Uterus (tissue), 4 donors: ENCODE data around the gene COL4A2. TPM values are rescaled to one million over a fixed set of nuclear protein-coding genes. Genes with fewer than 3 reads are reported as not detected.
"Not testable (repeated sequence)": the region's sequence is repeated elsewhere in the genome, so short reads cannot be mapped to it uniquely, and the experiment has no call there.

Experiments
- DNase-seq, 2 donors: peaks; one replicate each; pipeline ENCODE4 v3.0.0-alpha.2; 2019 to 2020
- H3K27ac ChIP-seq, 2 donors: fragments of 200-600 bp; sonication (generic); 1 replicate in 1 of 2; 2 replicates in 1 of 2; pipeline ENCODE4 v1.5.1; 2016 to 2018
- H3K27me3 ChIP-seq, 2 donors: fragments of 200-600 bp; sonication (generic); one replicate each; pipeline ENCODE4 v1.5.1; 2018 to 2019; ENCODE audit warnings: control low read depth in 1 of 2
- H3K36me3 ChIP-seq, 2 donors: fragments of 200-600 bp; sonication (generic); one replicate each; pipeline ENCODE4 v1.5.1; 2019; ENCODE audit warnings: control low read depth in 1 of 2
- H3K4me1 ChIP-seq, 2 donors: fragments of 200-600 bp; sonication (generic); one replicate each; pipeline ENCODE4 v1.5.1; 2018 to 2019; ENCODE audit warnings: control low read depth in 1 of 2
- H3K4me3 ChIP-seq, 2 donors: fragments of 200-600 bp; sonication (generic); 1 replicate in 1 of 2; 2 replicates in 1 of 2; pipeline ENCODE4 v1.5.1; 2018 to 2019; ENCODE audit warnings: mild to moderate bottlenecking in 1 of 2
- H3K9me3 ChIP-seq, 2 donors: fragments of 200-600 bp; sonication (generic); one replicate each; pipeline ENCODE4 v1.5.1; 2019; ENCODE audit warnings: control low read depth in 1 of 2
- POLR2A ChIP-seq, 2 donors: fragments of 450-650 bp; IDR thresholded peaks; one replicate each; pipeline ENCODE4 v1.6.1; 2016; ENCODE audit warnings: antibody characterized with exemption in 2 of 2, mild to moderate bottlenecking in 1 of 2, moderate library complexity in 1 of 2
- intact Hi-C: fragments of 100-400 bp; cut with DNase I; formaldehyde crosslinking; loops from one replicate; pipeline ENCODE4 v1.15.1; 2023; ENCODE audit warnings: low total_unique reads
- total RNA-seq, 4 donors: library from RNA; depleted of rRNA in 3 of 4; stranded (reverse); fragments of >200 nt in 3 of 4; gene quantifications; one replicate each; pipeline versions ENCODE4 v1.1.0 to v1.2.4, GENCODE V29; 2014 to 2023
- TF ChIP-seq, protein P1 (sequence below), 4 experiments: fragments of 200-600 bp in 2 of 4; fragments of 450-650 bp in 2 of 4; sonication (generic) in 2 of 4; IDR thresholded peaks; one replicate each; pipeline ENCODE4 v1.5.1; 2016 to 2019; ENCODE audit warnings: antibody characterized with exemption in 4 of 4, mild to moderate bottlenecking in 2 of 4, moderate library complexity in 1 of 4
- donor health status: DM: yes; HTN: yes; CAD: no.

The COL4A2 gene
- total RNA-seq, 4 donors from 2014 or later: 157 to 606 (median 284) TPM

DNA sequence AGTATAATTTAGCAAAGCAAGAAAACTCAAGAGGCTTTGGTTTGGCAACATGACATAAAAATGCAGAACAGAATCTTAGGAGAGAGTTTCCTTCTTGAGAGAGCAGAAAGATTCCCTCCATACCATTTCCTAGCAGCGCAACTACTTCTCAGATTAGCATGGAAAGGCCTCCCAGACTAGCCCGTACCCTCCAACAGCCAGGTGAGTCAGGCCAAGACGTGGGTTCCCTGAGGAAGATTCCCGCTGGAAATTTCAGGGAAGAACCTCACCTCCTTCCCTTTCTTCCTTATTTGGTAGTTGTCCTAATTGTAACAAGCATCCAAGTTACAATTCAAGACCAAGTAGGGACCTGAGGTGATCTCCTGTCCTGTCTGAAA, 12.3 kb downstream of the COL4A2 start:
- peak overlapping the region; percentile 89 to 93 for H3K27ac ChIP-seq
- no peak for DNase-seq
- intact Hi-C loops: no loop called here
- no peak overlapping the region for H3K4me3 ChIP-seq
- peaks cover 6 to 10% of the 10 kb centered on the region in 2 donors for H3K4me1 ChIP-seq
- no peaks in the 10 kb centered on the region for H3K9me3 ChIP-seq
- H3K27me3 ChIP-seq: no peaks in the 10 kb centered on the region
- no peak for TF ChIP-seq POLR2A (IDR thresholded peaks at IDR 0.05)
- TF ChIP-seq, protein P1, sequence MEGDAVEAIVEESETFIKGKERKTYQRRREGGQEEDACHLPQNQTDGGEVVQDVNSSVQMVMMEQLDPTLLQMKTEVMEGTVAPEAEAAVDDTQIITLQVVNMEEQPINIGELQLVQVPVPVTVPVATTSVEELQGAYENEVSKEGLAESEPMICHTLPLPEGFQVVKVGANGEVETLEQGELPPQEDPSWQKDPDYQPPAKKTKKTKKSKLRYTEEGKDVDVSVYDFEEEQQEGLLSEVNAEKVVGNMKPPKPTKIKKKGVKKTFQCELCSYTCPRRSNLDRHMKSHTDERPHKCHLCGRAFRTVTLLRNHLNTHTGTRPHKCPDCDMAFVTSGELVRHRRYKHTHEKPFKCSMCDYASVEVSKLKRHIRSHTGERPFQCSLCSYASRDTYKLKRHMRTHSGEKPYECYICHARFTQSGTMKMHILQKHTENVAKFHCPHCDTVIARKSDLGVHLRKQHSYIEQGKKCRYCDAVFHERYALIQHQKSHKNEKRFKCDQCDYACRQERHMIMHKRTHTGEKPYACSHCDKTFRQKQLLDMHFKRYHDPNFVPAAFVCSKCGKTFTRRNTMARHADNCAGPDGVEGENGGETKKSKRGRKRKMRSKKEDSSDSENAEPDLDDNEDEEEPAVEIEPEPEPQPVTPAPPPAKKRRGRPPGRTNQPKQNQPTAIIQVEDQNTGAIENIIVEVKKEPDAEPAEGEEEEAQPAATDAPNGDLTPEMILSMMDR (IDR thresholded peaks at IDR 0.05): no peak
- H3K36me3 ChIP-seq: no peaks in the 10 kb centered on the region

DNA sequence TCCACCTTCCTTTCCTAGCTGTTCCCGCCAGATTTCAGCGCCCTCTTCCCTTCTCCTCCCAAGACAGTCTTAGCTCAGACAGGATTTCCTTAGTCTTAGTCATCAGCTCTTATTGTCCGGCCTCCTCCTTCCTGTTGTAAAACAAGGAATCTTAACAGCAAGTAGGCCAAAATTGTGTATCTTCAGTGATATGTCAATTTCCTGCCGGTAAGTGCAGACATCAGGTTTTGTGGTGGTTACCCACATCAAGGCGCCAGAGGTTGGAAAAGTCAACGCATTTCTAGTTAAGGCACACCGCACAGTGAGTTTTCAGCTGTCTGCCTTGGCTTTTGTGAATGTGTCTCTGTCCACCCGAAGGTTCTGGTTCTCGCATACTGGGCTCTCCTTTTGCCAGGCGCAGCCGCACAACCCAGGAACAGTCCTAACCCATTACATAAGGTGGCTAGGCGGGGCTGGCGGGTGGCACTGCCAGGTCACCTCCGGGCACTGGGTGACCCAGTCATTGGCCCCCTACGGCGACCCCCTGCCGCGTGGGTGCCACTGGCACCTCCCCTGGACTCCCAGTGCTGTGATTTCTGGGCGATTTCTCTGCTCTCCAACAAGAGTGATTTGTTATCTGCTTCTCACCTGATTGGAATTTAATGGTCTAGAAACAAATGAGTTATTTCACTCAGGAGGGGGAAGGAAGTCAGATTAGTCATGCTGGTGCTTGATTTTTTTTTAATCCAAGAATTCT, 12.9 kb downstream of the COL4A2 start:
- DNase-seq: no peak
- H3K4me3 ChIP-seq: peak overlapping the region in 1 of 2 donors; percentile 9
- peak overlapping the region; percentile 89 to 93 for H3K27ac ChIP-seq
- no peaks in the 10 kb centered on the region for H3K27me3 ChIP-seq
- intact Hi-C loops: no loop called here
- peaks cover 6 to 13% of the 10 kb centered on the region in 2 donors for H3K4me1 ChIP-seq
- H3K36me3 ChIP-seq: no peaks in the 10 kb centered on the region
- no peak for TF ChIP-seq POLR2A (IDR thresholded peaks at IDR 0.05)
- no peaks in the 10 kb centered on the region for H3K9me3 ChIP-seq

DNA sequence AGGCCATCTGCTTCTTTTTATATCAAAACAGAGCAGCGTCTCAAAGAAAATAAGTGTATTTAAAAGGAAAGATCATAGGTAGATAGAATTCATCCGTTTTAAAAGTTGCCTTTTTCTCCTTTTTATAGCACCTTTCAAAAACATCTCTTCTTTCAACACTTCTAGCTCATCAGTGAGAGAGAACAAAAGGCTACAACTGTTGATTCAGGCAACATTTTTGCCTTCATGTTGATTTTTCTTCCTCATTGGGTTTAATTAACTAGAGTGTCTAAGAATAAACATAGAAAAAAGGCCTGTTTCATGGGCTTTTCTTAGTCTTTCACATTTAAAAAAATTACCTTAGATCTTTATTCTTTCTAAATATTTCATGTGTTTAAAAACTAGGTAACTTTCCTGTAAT, 13.6 kb downstream of the COL4A2 start:
- DNase-seq: no peak
- Histone ChIP-seq H3K27me3 (no peaks in the 10 kb centered on the region), H3K4me3 (no peak overlapping the region), H3K9me3 (no peaks in the 10 kb centered on the region), H3K36me3 (no peaks in the 10 kb centered on the region), H3K27ac (peak overlapping the region; percentile 89 to 93), H3K4me1 (peaks cover 6 to 13% of the 10 kb centered on the region in 2 donors)
- intact Hi-C loops: no loop called here
- TF ChIP-seq POLR2A (IDR thresholded peaks at IDR 0.05): no peak
- TF ChIP-seq, protein P1 (IDR thresholded peaks at IDR 0.05): no peak

DNA sequence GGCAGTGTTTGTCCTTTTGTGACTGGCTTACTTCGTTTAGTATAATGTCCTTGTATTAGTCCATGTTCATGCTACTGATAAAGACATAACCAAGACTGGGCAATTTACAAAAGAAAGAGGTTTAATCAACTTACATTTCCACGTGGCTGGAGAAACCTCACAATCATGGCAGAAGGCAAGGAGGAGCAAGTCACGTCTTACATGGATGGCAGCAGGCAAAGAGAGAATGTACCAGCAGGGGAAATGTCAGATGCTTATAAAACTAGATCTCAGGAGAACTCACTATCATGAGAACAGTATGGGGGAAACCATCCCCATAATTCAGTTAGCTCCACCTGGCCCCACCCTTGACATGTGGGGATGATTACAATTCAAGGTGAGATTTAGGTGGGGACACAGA, 14.5 kb downstream of the COL4A2 start:
- intact Hi-C loops, H3K4me3 ChIP-seq, H3K36me3 ChIP-seq, H3K9me3 ChIP-seq, H3K27me3 ChIP-seq, DNase-seq: not testable (repeated sequence)
- H3K4me1 ChIP-seq: peaks cover 6 to 13% of the 10 kb centered on the region in 2 donors
- peak overlapping the region; percentile 60 to 89 for H3K27ac ChIP-seq

DNA sequence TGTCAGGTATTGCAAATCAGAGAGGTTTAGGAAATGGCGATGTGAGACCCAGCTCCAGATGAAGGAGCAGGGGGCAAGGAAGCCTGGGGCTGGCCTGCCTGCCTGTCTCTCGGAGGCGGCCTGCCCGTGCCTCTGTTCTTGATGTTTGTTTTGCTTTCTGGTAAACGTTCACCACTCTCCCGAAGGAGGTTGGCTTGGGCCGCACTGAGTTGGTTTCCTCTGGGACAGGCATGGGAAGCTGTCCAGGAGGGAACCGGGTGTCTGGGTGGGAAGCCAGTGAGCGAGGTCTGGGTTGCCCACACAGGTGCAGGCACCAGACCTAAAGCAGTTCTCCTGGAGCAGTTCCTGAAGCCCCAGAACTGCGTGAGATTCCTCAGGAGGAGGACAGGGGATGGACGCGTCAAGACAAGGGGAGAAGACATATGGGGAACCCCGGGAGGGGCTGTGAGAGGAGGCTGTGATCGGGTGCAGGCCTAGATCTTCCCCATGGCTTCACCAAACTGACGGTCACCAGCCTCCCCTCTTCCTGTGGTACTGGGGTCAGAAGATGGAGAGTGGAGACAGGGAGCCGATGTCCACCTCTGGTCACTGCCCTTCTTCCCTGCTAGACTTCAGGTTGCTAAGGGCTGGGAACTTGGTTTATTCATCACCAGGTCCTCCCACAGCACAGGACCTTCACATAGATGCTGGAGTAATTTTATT, 15.2 kb downstream of the COL4A2 start:
- no peak for DNase-seq
- Histone ChIP-seq H3K4me1 (peaks cover 6 to 13% of the 10 kb centered on the region in 2 donors), H3K27ac (peak overlapping the region; percentile 60), H3K9me3 (no peaks in the 10 kb centered on the region), H3K4me3 (no peak overlapping the region), H3K36me3 (no peaks in the 10 kb centered on the region), H3K27me3 (no peaks in the 10 kb centered on the region)
- no peak for TF ChIP-seq POLR2A (IDR thresholded peaks at IDR 0.05)
- TF ChIP-seq, protein P1 (IDR thresholded peaks at IDR 0.05): no peak
- intact Hi-C loops: no loop called here

DNA sequence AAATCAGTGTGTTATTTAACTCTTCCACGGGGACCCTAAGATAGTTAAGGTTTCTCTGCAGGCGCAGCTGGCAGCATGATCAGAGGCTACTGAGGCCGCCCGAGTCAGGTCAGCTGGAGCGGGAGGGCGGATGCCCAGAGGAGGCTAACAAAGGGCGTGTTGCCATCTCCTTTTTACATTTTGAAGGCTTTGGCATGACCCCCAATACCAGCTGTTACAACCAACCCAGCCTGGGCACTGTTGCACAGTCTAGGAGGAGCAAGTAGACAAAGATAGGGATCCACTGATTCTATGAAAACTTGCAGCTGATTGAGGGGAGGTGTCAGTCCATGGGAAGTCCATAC, 15.7 kb downstream of the COL4A2 start:
- intact Hi-C loops: no loop called here
- peak overlapping the region; percentile 60 for H3K27ac ChIP-seq
- no peaks in the 10 kb centered on the region for H3K9me3 ChIP-seq
- no peaks in the 10 kb centered on the region for H3K36me3 ChIP-seq
- TF ChIP-seq, protein P1 (IDR thresholded peaks at IDR 0.05): no peak
- TF ChIP-seq POLR2A (IDR thresholded peaks at IDR 0.05): no peak
- H3K27me3 ChIP-seq: no peaks in the 10 kb centered on the region
- peaks cover 6 to 13% of the 10 kb centered on the region in 2 donors for H3K4me1 ChIP-seq
- no peak overlapping the region for H3K4me3 ChIP-seq
- no peak for DNase-seq
